ENCODE measurements around the gene GGPS1. TPM values are rescaled to one million over a fixed set of nuclear protein-coding genes. Genes with fewer than 3 reads are reported as not detected.
A peak's percentile ranks its signal among the peaks of the same experiment; 100 is the strongest.

The GGPS1 gene
- total RNA-seq, 1 donor from 2014 or later: 57.2 TPM

DNA sequence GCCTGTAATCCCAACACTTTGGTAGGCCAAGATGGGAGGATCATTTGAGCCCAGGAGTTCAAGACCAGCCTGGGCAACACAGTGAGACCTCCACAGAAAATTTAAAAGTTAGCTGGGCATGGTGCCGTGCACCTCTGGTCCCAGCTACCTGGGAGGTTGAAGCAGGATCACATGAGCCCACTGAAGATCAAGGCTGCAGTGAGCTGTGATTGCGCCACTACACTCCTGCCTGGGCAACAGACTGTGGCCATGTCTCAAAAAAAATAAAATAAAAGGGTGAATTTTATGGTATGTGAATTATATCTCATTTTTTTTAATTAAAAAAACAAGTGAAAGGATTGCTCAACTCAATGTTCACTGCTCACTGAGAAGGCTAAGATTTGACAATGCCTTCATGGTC lies 9.1 kb upstream of the GGPS1 start:
- Mint-ChIP-seq H3K27me3 (ENCODE audit: low read depth) (no peaks in the 10 kb centered on the region), H3K36me3 (ENCODE audit: low read depth) (peaks cover 18% of the 10 kb centered on the region), H3K27ac (ENCODE audit: unreplicated experiment) (no peak overlapping the region), H3K9me3 (no peaks in the 10 kb centered on the region), H3K4me1 (peaks cover 23% of the 10 kb centered on the region), H3K4me3 (no peak overlapping the region)
- DNase-seq (ENCODE audit: low read depth, low spot score): no peak
- TF ChIP-seq, protein P1, sequence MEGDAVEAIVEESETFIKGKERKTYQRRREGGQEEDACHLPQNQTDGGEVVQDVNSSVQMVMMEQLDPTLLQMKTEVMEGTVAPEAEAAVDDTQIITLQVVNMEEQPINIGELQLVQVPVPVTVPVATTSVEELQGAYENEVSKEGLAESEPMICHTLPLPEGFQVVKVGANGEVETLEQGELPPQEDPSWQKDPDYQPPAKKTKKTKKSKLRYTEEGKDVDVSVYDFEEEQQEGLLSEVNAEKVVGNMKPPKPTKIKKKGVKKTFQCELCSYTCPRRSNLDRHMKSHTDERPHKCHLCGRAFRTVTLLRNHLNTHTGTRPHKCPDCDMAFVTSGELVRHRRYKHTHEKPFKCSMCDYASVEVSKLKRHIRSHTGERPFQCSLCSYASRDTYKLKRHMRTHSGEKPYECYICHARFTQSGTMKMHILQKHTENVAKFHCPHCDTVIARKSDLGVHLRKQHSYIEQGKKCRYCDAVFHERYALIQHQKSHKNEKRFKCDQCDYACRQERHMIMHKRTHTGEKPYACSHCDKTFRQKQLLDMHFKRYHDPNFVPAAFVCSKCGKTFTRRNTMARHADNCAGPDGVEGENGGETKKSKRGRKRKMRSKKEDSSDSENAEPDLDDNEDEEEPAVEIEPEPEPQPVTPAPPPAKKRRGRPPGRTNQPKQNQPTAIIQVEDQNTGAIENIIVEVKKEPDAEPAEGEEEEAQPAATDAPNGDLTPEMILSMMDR (conservative IDR thresholded peaks at IDR 0.05): no peak

DNA sequence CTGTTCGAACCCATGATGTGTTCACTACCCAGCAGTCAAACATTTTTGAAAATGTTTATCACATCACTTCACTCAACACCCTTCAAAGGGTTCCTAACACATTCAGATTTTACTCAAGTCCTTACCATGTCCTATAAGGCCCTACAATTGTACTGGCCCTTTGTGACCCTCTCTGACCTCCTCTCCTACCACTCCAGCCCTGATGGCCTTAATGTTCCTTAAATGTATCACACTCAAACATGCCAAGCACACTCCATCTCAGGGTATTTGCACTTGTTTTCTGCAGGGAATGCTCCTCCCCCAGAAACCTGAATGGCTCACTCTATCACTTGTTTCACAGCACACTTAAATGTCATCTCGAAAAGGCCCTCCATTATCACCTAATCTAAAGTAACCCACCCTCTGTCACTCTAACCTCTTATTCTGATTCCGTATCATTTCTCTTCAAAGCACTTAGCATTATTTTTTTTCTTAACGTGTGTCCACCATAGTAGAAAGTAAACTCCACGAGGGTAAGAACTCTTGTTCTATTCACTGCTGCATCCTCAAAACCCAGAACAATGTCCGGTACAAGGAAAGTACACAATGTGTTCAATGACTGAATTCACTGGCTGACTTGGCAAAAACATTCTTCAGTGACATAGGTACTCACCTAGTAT lies 7.7 kb upstream of the GGPS1 start:
- peaks cover 25% of the 10 kb centered on the region for H3K4me1 Mint-ChIP-seq
- TF ChIP-seq, protein P1 (conservative IDR thresholded peaks at IDR 0.05): no peak
- peaks cover 18% of the 10 kb centered on the region for H3K36me3 Mint-ChIP-seq (ENCODE audit: low read depth)
- no peak overlapping the region for H3K4me3 Mint-ChIP-seq
- DNase-seq (ENCODE audit: low read depth, low spot score): no peak
- H3K9me3 Mint-ChIP-seq: no peaks in the 10 kb centered on the region
- no peak overlapping the region for H3K27ac Mint-ChIP-seq (ENCODE audit: unreplicated experiment)
- no peaks in the 10 kb centered on the region for H3K27me3 Mint-ChIP-seq (ENCODE audit: low read depth)

DNA sequence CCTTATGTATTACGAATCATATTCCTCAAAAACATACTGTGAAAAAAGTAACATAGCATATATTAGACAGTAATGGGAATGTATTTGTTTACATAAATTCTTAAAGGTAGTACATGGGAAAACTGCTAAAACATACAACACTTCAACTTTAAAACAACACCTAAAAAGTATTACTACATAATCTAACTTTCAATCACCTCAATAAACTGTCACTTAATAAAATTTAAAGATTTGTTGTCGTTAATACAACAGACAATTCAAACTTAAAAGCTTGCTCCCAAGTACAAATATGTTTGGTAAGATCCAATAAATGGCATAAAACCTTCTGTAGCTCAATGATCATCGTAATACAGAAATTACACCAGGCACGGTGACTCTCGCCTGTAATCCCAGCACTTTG lies 4.1 kb upstream of the GGPS1 start:
- Mint-ChIP-seq H3K36me3 (ENCODE audit: low read depth) (peaks cover 14% of the 10 kb centered on the region), H3K27ac (ENCODE audit: unreplicated experiment) (no peak overlapping the region), H3K4me1 (peaks cover 36% of the 10 kb centered on the region), H3K27me3 (ENCODE audit: low read depth) (no peaks in the 10 kb centered on the region), H3K9me3 (no peaks in the 10 kb centered on the region), H3K4me3 (peak overlapping the region; percentile 41)
- TF ChIP-seq, protein P1 (conservative IDR thresholded peaks at IDR 0.05): no peak
- no peak for DNase-seq (ENCODE audit: low read depth, low spot score)

DNA sequence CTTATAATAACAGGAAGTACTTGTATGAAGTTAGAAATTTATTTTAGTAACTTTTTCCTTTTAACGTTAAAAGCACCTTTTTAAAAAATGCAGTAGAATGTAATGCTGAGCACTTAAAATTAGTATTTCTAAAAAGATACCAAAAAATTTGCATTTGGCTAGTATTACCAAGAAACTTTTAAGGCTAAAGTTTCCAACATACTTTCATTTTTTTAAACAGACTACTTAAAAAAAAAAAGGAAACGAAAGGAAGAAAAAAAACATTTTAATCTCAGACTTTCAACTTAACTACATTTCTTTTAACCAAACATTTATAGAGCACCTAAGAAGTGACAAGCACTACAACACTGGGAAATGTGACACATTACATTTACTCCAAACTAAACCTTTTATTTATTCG lies 3.2 kb upstream of the GGPS1 start:
- Mint-ChIP-seq H3K36me3 (ENCODE audit: low read depth) (peaks cover 14% of the 10 kb centered on the region), H3K4me1 (peaks cover 36% of the 10 kb centered on the region), H3K9me3 (no peaks in the 10 kb centered on the region), H3K27ac (ENCODE audit: unreplicated experiment) (no peak overlapping the region), H3K27me3 (ENCODE audit: low read depth) (no peaks in the 10 kb centered on the region), H3K4me3 (peak overlapping the region; percentile 97)
- DNase-seq (ENCODE audit: low read depth, low spot score): no peak
- TF ChIP-seq, protein P1 (conservative IDR thresholded peaks at IDR 0.05): no peak

DNA sequence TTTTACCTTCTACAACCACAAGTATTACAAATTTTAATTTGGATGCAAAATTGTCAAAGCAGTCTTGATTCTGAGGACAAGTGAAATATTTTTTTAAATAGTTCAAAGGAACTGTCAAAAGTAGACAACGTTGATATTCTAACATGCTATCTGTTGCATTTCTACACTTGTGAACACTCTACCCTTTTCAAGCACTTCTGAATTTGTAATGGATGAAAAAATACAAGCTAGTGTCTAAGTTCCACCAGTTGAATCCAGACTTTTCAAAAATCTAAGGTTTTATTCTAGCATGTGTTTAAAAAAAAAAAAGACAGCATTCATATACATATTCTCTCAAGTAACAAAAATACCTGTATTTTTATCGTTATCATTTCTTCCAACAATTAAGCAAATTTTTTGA lies 2.5 kb upstream of the GGPS1 start:
- peak overlapping the region; percentile 72 for H3K27ac Mint-ChIP-seq (ENCODE audit: unreplicated experiment)
- H3K9me3 Mint-ChIP-seq: no peaks in the 10 kb centered on the region
- TF ChIP-seq, protein P1 (conservative IDR thresholded peaks at IDR 0.05): no peak
- H3K4me3 Mint-ChIP-seq: peak overlapping the region; percentile 97
- H3K27me3 Mint-ChIP-seq (ENCODE audit: low read depth): no peaks in the 10 kb centered on the region
- H3K4me1 Mint-ChIP-seq: peaks cover 29% of the 10 kb centered on the region
- no peak for DNase-seq (ENCODE audit: low read depth, low spot score)
- H3K36me3 Mint-ChIP-seq (ENCODE audit: low read depth): peaks cover 7% of the 10 kb centered on the region
